ENCODE results near the gene KRT84. TPM values are rescaled to one million over a fixed set of nuclear protein-coding genes. Genes with fewer than 3 reads are reported as not detected.

The KRT84 gene
- total and polyA plus RNA-seq, 9 of the 15 experiments (the other 6 are each of a cell fraction or from before 2014, with no cell fraction given) = not detected

- intact Hi-C loops (cut with micrococcal nuclease) = no loop called here
- H3K9me1 ChIP-seq (ENCODE audit: control insufficient read depth, insufficient read depth, low read length) = no peaks in the 10 kb centered on the region
- H3K79me2 ChIP-seq (ENCODE audit: control insufficient read depth, insufficient read depth, low read length) = no peaks in the 10 kb centered on the region
- H2AFZ ChIP-seq (ENCODE audit: low read depth, low read length) = no peak overlapping the region
- POLR2A ChIA-PET = no interaction called here
- 0% methylated on average over 3 of the region's 3 CpGs for WGBS (ENCODE audit: insufficient coverage, low coverage, missing lambda C conversion rate)
- in situ Hi-C loops (cut with MboI) = no loop called here
- CTCF ChIA-PET (ENCODE audit: low intra/inter-chr PET ratio) = no interaction called here
- H3K4me1 ChIP-seq (replicated peaks in 1 of 2; ENCODE audit: control insufficient read depth in 2 of 2, insufficient read depth in 2 of 2, low read length in 2 of 2) = no peaks in the 10 kb centered on the region
- no peaks in the 10 kb centered on the region for H3K9me3 ChIP-seq (replicated peaks; ENCODE audit: control insufficient read depth, insufficient read depth, low read depth, low read length)
- no peaks in the 10 kb centered on the region for H3K36me3 ChIP-seq (ENCODE audit: control insufficient read depth, insufficient read depth, low read length)
- DNase-seq (ENCODE audit: extremely low read depth in 1 of 4, low spot score in 3 of 4) = no peak
- ATAC-seq = no peak
- H3K27me3 ChIP-seq (ENCODE audit: control insufficient read depth in 2 of 2, insufficient read depth in 2 of 2, low read length in 2 of 2) = peaks cover 0 to 11% of the 10 kb centered on the region in 2 experiments; a peak in 1 of 5 replicates
- no peak overlapping the region for H3K27ac ChIP-seq (ENCODE audit: extremely low read depth, low read depth, low read length)
- H3K4me2 ChIP-seq (ENCODE audit: insufficient read depth, low read length) = no peak overlapping the region
- no peak for FAIRE-seq
- H3K9ac ChIP-seq (ENCODE audit: insufficient read depth in 1 of 2, low read depth in 2 of 2, low read length in 2 of 2) = no peak overlapping the region
- BruUV-seq (replicated peaks) = no TSS peak
- no peaks in the 10 kb centered on the region for H4K20me1 ChIP-seq (replicated peaks; ENCODE audit: control insufficient read depth, insufficient read depth, low read length)
- H3K4me3 ChIP-seq = no peak overlapping the region
- TF ChIP-seq CREB3 (tag; conservative IDR thresholded peaks at IDR 0.05; ENCODE audit: low read depth) = no peak
- no peak for TF ChIP-seq ELF1 (tag; IDR thresholded peaks at IDR 0.05)
- no peak for TF ChIP-seq ZKSCAN3 (CRISPR knock-in tag; IDR thresholded peaks at IDR 0.05)
- TF ChIP-seq ZNF407 (IDR thresholded peaks at IDR 0.05; ENCODE audit: low read depth) = no peak
- no peak for TF ChIP-seq ZNF318 (IDR thresholded peaks at IDR 0.05; ENCODE audit: borderline replicate concordance in 1 of 2, low read depth in 1 of 2)
Observed at GRCh38 chr12:52331833-52332232, 53.6 kb downstream of the KRT84 start.
